Lung microvascular endothelial cell (primary cell): ENCODE results near the gene IGF2BP3. TPM values are rescaled to one million over a fixed set of nuclear protein-coding genes. Genes with fewer than 3 reads are reported as not detected.
"Not testable (repeated sequence)": the region's sequence is repeated elsewhere in the genome, so short reads cannot be mapped to it uniquely, and the experiment has no call there.

Experiments used
- DNase-seq, 2 donors: peaks; one replicate each; pipeline versions ENCODE4 v3.0.0 to v3.0.0-alpha.2; 2010; ENCODE audit warnings: low read depth in 2 of 2
- total RNA-seq: library from RNA; depleted of rRNA; stranded (reverse); fragments of >200 nt; gene quantifications from 2 replicates; pipeline ENCODE4 v1.2.1, GENCODE V29; 2014

IGF2BP3 gene
- total RNA-seq = 6.0 and 23.1 TPM in 2 replicates

DNA sequence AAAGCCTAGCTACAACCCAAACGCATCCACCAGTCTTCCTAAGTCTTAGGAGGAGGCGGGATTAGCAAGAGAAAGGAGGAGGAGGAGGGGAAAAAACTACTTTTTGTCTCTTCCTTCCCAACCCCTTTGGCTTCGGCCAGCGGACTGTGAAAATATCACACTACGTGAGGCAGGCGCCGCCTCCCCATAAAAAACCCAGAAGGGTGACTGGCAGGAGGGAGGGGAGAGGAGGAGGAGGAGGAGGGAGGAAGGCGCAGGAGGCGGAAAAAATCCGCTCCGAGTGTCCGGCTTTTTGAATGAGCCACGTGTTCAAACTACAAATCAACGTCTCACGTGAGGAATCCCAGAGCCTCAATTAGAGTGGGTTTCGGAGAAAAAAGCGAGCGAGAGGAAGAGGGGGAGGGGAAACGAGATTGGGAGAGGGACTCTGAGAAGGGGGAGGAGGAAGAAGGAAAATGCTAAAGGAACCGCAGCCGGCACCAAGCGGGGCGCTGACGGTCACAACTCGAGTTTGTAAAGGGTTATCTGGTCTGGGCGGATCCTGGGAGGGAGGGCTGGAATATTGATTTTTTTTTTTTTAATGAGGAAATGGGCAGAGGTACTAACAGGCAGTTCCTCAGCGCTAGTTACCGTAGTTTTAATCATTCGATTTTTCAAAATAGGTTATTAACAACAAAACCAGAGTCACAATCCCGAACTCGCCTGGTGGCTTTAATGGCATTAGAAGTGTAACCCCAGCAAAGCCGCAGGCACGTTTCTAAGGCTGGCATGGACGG, at the start of gene IGF2BP3:
TSS of gene IGF2BP3 (minus strand) at position 162 of the 776 bp plus-strand sequence. CDS start 381 bp downstream, outside the sequence.
- peak; percentile 68 to 94 for DNase-seq

DNA sequence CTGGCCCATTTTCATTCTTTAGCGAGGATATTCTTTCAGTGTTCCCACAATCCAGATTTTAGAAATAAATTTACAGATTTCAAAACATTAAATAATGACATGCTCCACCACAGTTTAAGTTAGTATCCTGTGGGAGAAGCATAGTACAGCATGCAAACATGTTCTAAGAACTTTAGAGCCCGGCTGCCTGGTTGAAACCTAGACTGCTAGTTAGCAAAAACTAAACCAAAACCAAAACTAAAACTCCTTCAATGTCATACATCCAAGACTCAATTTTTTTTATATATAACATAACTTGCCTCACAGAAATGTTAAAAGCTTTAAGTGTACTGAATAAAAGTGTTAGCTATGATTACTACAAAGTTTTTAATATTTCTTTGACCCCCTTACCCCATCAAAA, 44.5 kb upstream of the IGF2BP3 start:
- DNase-seq = no peak

DNA sequence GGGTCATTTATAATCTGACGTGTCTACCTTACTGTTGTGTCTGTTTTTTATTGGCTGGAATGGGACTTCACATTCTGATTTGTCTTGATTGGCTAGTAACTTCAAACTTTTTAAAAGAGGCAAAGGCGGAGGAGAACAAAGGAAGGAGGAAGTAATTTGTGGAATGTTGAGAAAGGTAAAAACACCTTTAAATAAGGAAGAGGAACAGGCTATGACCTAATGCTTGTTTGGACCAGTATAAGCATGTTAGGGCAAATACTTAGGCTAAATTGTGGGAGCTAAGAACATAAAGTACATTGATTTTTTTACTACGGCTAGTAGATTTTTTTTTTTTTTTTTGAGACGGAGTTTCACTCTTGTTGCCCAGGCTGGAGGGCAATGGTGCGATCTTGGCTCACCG, 43.5 kb upstream of the IGF2BP3 start:
- DNase-seq = not testable (repeated sequence)

DNA sequence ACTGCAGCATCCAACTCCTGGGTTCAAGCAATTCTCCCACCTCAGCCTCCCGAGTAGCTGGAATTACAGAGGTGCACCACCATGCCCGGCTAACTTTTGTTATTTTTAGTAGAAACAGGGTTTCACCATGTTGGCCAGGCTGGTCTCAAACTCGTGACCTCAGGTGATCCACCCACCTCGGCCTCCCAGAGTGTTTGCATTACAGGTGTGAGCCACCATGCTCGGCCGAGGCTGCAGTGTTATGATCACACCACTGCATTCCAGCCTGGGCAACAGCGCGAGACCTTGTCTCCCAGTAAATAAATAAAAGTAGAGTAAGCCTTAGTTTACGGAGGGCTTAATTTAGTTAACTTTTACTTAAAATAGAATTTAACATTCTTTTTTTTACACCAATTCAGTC, 23.7 kb upstream of the IGF2BP3 start:
- no peak for DNase-seq

DNA sequence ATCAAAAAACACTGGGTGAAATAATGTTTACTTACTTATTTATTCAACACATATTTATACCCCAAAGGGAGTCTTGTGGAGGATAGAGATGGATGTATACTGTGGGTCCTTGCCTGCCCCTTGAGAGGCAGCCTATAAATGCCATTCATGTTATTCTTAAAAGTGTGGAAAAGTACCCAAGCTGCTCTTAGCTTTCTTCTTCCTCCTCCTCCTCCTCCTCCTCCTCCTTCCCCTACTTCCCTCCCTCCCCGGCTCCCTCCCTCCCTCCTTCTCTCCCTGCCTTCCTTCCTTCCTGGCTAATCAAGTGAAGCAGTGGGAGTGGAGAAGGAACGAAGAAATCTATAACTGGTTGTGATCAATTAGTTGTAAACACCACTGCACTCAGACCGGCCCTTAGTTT, 21.2 kb upstream of the IGF2BP3 start:
- peak in 1 of 2 donors; percentile 8 for DNase-seq

DNA sequence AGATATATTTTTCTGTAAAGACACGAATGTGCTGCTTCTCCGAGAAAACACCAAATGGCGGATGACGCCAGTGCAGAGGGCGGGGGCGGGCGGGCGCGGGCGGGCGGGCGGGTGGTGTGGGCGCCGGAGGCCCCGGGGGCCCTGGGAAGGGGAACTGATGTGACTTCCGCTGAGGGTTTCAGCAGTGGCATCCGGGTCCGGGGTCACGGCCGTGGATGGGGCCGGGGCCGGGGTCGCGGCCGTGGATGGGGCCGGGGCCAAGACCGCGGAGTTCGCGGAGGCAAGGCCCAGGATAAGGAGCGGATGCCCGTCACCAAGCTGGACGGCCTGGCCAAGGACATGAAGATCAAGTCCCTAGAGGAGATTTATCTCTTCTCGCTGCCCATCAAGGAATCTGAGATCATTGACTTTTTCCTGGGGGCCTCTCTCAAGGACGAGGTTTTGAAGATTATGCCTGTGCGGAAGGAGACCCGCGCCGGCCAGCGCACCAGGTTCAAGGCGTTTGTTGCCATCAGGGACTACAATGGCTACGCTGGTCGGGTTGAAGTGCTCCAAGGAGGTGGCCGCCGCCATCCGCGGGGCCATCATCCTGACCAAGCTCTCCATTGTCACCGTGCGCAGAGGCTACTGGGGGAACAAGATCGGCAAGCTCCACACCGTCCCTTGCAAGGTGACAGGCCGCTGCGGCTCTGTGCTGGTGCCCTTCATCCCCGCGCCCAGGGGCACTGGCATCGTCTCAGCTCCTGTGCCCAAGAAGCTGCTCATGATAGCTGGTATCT, 20.3 kb upstream of the IGF2BP3 start:
- peak; percentile 40 to 57 for DNase-seq

- DNase-seq = not testable (repeated sequence)
Measured at GRCh38 chr7:23488714-23489113, 18.4 kb upstream of the IGF2BP3 start.

DNA sequence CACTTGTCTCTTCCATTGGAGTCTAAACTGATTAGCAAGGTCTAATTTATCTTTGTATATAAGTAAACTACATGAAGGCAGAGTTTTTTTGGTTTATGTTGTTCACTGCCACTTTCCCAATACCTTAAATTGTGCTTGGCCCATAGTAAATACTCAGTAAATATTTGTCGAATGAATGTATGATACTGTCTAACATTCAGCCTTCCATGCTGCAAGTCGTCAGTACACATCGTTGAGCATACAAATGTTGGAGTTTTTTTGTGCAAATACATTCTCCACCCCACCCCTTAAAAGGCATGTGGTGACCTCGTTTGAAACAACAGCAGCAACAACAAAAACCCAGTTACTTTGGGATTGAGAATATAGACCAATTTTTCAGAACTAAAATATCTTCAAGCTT, 17.4 kb upstream of the IGF2BP3 start:
- DNase-seq = no peak

GRCh38 chr7:23486002-23486773, 15.9 kb upstream of the IGF2BP3 start:
- no peak for DNase-seq

DNA sequence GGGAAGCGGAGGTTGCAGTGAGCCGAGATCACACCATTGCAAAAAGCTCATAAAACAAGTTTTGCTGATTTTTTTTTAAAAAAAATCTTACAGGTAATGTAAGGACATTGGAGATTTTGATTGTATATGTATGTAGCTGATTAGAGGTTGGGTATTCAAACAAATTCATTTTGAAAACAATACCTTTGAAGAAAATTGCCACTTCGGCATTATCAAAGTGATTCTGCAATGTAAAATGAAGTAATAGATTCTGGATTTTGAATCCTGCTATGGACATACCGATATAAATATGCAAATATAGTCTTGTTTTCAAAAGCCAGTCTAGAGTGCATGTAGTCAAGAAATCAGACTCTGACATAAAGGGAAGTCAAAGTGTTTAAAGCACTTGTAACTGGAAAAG, 12.4 kb upstream of the IGF2BP3 start:
- no peak for DNase-seq

DNA sequence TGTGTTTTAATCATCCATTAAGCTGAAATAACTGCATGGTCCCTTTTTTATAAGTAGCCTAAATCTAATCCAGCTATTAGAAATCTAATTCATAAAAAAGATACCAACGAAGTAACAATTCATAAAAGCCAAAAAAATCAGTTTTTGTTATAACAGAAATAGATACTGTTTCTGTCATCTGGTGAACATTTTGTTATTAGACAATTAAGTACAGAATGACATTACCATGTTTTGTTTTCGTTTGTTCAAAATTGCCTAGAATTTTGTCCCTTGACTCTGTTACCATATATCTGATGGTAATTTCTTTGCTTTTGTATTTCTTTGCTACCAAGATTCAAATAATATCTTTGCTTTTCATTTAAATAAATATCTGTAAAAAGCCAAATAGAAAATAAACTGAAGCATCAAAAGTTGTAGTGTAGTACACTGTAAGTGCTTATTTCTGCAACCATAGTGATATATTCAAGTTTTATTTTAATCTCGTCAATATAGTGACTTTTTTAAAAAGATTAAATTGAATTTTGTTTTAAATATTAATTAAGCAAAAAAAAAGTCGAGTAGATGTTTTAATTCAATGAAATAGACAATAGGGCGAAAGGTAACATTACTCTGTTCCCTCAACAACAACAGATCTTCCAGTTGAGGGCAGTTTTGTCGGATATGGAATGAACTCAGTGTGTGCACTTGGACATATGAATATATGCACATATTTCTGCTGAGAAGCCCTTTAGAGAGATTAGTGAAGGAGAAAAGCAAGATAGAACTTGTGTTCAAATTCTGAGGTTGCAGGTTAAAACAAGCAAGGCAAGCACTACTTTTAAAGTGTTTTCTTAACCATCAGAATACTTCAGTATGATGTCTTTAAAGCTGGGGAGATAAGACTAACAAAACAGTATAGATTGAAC, 7.9 kb upstream of the IGF2BP3 start:
- no peak for DNase-seq

- DNase-seq = no peak
Measured at GRCh38 chr7:23477157-23477499, 6.8 kb upstream of the IGF2BP3 start.

DNA sequence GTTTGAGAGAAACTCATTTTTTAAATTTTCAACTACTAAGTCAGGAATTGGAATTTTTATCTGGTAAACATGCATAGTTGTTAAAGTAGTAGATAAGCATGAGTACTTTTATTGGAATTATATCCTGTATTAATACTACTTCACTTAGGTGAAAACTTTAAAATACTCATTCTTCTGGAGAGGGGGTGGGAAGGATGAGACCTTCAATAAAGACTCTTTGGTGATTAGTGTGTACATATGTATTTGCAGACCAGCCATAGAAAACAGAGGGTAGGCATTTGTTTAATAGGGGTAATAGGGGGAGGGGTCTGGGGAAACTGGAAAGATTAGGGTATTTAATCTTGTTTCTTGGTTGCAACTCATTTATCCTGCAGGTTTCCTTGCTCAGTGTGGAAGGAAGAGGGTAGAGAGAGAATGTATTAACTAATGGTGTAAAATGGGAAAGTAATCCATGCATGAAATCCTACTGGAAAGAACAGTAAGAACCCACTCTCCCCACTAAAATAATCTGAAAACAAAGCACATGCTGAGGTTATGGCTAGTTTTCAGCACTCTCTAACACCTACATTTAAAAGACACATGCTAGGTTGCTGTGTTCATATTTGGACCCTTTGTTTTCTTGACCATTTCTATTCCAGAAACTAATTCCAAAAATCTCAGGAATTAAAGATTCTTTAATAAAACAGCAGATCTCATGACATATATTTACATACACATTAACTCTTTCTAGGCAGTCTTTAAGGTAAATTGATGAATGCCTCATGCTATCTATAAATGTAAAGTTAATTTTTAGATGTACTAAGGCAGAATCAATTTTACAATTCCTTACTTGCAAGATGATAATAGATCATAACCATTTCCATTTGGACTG, 6.2 kb upstream of the IGF2BP3 start:
- no peak for DNase-seq

DNA sequence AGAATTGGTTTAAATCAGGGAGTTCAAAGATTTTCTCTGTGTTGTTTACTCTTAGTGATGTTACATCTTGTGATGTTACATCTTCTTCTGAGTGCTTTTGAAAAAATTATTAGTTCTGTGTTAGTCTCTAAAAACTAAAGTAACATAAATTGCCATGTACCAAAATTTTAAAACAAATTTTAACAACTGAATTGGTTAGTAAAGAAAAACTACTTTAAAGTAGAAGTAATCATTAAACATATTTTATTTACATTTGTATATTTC, 5.2 kb upstream of the IGF2BP3 start:
- DNase-seq = no peak

- peak; percentile 5 to 27 for DNase-seq
Measured at GRCh38 chr7:23474829-23475575, 4.7 kb upstream of the IGF2BP3 start.

- peak; percentile 91 to 96 for DNase-seq
Measured at GRCh38 chr7:23474094-23474828, 4.0 kb upstream of the IGF2BP3 start.

DNA sequence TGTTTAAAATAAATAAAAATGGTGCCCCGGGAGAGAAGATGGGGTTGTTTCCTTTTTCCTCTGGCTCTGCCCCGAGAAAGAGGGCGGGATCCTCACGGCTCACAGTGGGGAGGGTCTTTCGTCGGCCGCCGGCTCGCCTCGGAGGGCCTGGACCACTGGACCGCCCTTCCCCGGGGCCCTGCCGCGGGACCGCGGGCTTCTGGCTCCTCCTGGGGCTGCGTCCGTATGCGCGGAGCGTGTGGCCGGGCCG, 3.5 kb upstream of the IGF2BP3 start:
- no peak for DNase-seq

DNA sequence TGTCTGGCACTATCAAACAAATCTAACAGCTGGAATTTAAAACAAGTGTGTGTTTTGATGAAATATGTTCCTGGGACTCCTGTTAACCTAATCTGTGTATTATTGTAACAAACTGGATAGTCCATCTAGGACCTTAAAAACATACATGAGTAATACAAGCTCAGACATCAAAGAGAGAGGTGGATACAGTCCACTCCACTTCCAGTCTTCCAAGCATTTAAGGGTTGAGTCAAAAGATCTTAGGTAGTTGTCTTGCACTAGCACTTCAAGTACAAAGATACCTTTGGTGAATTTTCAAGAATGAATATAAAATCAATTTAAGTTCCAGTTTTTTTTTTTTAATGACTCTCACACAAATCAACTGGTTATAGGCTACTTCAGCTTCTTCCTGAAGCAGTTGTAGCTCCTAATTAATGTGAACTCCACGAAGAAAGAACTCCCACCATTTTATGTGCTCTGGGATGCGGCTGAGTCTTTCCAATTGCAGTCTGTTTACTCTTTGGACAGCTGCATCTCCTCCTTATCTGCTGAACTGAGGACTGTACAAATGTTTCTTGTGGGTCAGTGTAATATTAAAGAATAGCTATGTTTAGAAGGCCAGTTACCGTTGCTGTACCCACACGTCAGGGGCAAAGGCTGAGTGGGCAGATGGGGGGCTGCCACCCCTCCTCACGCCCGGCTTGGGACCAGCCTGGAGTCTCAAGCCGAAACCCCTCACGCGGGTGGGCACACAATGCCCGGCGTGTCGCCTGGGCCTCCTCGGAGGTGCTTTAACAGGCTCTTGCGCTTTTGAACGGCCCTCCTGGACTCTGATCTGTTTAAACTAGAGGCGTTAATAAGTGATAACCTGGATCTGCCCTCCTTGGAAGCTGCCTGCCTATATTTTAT, 2.9 kb upstream of the IGF2BP3 start:
- peak in 1 of 2 donors; percentile 6 for DNase-seq
